Fibroblast of villous mesenchyme (primary cell): ENCODE data around the gene GAS1. TPM values are rescaled to one million over a fixed set of nuclear protein-coding genes. Genes with fewer than 3 reads are reported as not detected.

Source experiments
- DNase-seq: peaks from one replicate; pipeline ENCODE4 v3.0.0-alpha.2; 2010; ENCODE audit warnings: low read depth
- H3K4me3 ChIP-seq: 2 replicates; pipeline ENCODE4 v1.5.1; 2011; ENCODE audit warnings: low read depth, mild to moderate bottlenecking, low read length
- CTCF ChIP-seq: IDR thresholded peaks from 2 replicates; pipeline ENCODE4 v1.5.1; 2012; ENCODE audit warnings: low read depth, mild to moderate bottlenecking, low read length; ENCODE audit not compliant: insufficient read depth
- total RNA-seq: library from RNA; depleted of rRNA; stranded (reverse); fragments of >200 nt; gene quantifications from 2 replicates; pipeline ENCODE4 v1.2.3, GENCODE V29; 2012

Gene GAS1
- total RNA-seq, 1 donor = 136 TPM

GRCh38 chr9:86977205-86977835 is 30.0 kb upstream of the GAS1 start:
- no peak overlapping the region for H3K4me3 ChIP-seq
- TF ChIP-seq CTCF = no peak
- no peak for DNase-seq

GRCh38 chr9:86975606-86976005 is 28.3 kb upstream of the GAS1 start:
- no peak overlapping the region for H3K4me3 ChIP-seq
- DNase-seq = peak; percentile 76
- no peak for TF ChIP-seq CTCF

GRCh38 chr9:86975036-86975435 is 27.7 kb upstream of the GAS1 start:
- TF ChIP-seq CTCF = no peak
- no peak overlapping the region for H3K4me3 ChIP-seq
- no peak for DNase-seq

GRCh38 chr9:86974421-86974820 is 27.1 kb upstream of the GAS1 start:
- DNase-seq = no peak
- peak; percentile 7 for TF ChIP-seq CTCF
- H3K4me3 ChIP-seq = no peak overlapping the region

- DNase-seq = no peak
- TF ChIP-seq CTCF = no peak
- no peak overlapping the region for H3K4me3 ChIP-seq
Observed at GRCh38 chr9:86971742-86972141, 24.4 kb upstream of the GAS1 start.

- TF ChIP-seq CTCF = no peak
- peak; percentile 23 for DNase-seq
- no peak overlapping the region for H3K4me3 ChIP-seq
Observed at GRCh38 chr9:86968258-86968920, 21.1 kb upstream of the GAS1 start.
